OCI-M2 (cell line): ENCODE measurements around the gene KLRC1.
"Not testable (repeated sequence)": the region's sequence is repeated elsewhere in the genome, so short reads cannot be mapped to it uniquely, and the experiment has no call there.

Experiments
- DNase-seq: peaks from one replicate; lab custom pipeline; 2025; ENCODE audit not compliant: unreplicated experiment; lab: John Stamatoyannopoulos, UW

The KLRC1 gene

GRCh38 chr12:10422159-10422558 lies 31.0 kb downstream of the KLRC1 start:
- DNase-seq, result not testable (repeated sequence)

GRCh38 chr12:10420334-10420733 lies 32.8 kb downstream of the KLRC1 start, which contains the start of gene KLRC3:
Gene KLRC3 (minus strand): TSS chr12:10420595. CDS start chr12:10420550, 45 bp downstream.
- not testable (repeated sequence) for DNase-seq

- no peak for DNase-seq
These were observed 43.8 kb downstream of the KLRC1 start, which contains the start of gene KLRC4 for GRCh38 chr12:10409392-10409791. Gene KLRC4 (minus strand): TSS chr12:10409757. CDS start chr12:10409575, 182 bp downstream.

DNA sequence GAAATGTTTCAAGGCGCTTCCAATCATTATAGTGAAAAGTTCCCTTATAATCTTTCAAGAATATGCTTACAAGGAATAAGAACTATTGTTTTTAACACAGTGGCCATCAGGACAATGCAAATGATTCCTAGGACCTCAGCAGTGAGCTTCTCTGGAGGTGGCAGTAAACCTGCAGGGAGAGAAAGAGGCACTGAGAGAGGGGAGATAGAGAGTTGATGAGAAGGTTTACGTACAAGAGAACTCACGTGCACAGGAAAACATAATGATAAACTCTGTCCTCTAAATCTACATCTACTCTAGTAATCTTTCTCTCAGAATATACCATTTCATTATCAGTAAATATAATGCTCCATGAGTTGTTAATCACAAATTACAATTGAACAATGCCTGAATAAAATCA lies 44.3 kb downstream of the KLRC1 start:
- no peak for DNase-seq

GRCh38 chr12:10406725-10407124 lies 46.5 kb downstream of the KLRC1 start:
- DNase-seq, result no peak

GRCh38 chr12:10405294-10405693 lies 47.9 kb downstream of the KLRC1 start:
- DNase-seq, result no peak

DNA sequence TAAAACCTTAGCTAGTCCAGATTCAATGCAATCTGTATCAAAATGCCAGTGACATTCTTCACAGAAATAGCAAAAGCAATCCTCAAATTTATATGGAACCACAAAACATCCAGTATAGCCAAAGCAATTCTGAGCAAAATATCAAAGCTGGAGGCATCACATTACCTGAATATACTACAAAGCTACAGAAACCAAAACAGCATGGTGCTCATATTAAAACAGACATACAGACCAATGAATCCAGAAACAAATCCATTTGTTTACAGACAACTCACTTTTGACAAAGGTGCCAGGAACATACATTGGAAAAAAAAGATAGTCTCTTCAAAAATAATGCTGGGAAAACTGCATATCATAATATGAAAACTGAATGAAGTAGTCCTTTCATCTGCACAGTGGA lies 48.4 kb downstream of the KLRC1 start:
- DNase-seq, result no peak

- DNase-seq, result no peak
These were observed 52.3 kb downstream of the KLRC1 start for GRCh38 chr12:10400829-10401228.

DNA sequence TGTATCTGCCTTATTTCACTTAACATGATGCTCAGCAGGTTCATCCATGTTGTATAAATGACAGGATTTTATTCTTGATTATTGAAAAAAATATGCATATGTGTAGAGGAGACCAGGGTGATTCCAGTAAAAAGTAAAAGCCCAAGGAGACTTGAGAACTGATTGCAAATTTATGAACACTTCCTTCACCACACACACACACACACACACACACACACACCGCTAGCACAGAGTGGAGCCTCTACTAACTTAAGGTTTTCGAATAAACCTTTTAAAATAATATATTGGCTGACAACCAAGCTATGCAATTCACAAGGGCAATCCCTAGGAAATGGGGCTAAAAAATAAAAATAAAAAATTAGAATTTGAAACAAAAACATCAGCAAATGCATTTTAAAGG lies 55.0 kb downstream of the KLRC1 start:
- no peak for DNase-seq

- DNase-seq, result no peak
These were observed 55.9 kb downstream of the KLRC1 start for GRCh38 chr12:10397296-10397695.

GRCh38 chr12:10396176-10396575 lies 57.0 kb downstream of the KLRC1 start:
- not testable (repeated sequence) for DNase-seq
